Measurements from ENCODE around the gene CFAP65. TPM values are rescaled to one million over a fixed set of nuclear protein-coding genes. Genes with fewer than 3 reads are reported as not detected.
A peak's percentile ranks its signal among the peaks of the same experiment; 100 is the strongest.

CFAP65 gene
- total RNA-seq, 1 experiment from 2014 or later, result 0.34 TPM

- no peak for TF ChIP-seq CTCF (IDR thresholded peaks at IDR 0.05; ENCODE audit: insufficient read depth in 1 of 2, low read depth in 1 of 2, low read length in 1 of 2, severe bottlenecking in 1 of 2, unreplicated experiment in 1 of 2)
- POLR2A ChIA-PET, result no interaction called here
- Histone ChIP-seq H3K4me3 (ENCODE audit: low read depth, low read length) (no peak overlapping the region), H3K27me3 (replicated peaks; ENCODE audit: control insufficient read depth, insufficient read depth, low read length) (no peaks in the 10 kb centered on the region), H3K9me3 (no peaks in the 10 kb centered on the region; the same call in 1 of the 2 replicates), H3K4me1 (peaks cover 15% of the 10 kb centered on the region), H3K36me3 (ENCODE audit: control insufficient read depth, insufficient read depth, low read length) (peaks cover 2% of the 10 kb centered on the region; the same call in 1 of the 2 replicates)
- CTCF ChIA-PET, result no interaction called here
- no TSS peak for BruUV-seq (replicated peaks)
- Mint-ChIP-seq H3K27me3 (ENCODE audit: insufficient read depth, unreplicated experiment) (no peaks in the 10 kb centered on the region), H3K36me3 (ENCODE audit: insufficient read depth, unreplicated experiment) (no peaks in the 10 kb centered on the region), H3K27ac (ENCODE audit: unreplicated experiment) (no peak overlapping the region), H3K4me1 (ENCODE audit: low read depth, unreplicated experiment) (peaks cover 20% of the 10 kb centered on the region), H3K9me3 (ENCODE audit: unreplicated experiment) (no peaks in the 10 kb centered on the region), H3K4me3 (ENCODE audit: unreplicated experiment) (no peak overlapping the region)
- DNase-seq, result no peak
- intact Hi-C loops (cut with micrococcal nuclease; ENCODE audit: unreplicated experiment), result no loop called here
Measured at GRCh38 chr2:219086196-219086595, 44.9 kb upstream of the CFAP65 start.

GRCh38 chr2:219084791-219085190 lies 43.5 kb upstream of the CFAP65 start:
- Mint-ChIP-seq H3K4me3 (ENCODE audit: unreplicated experiment) (no peak overlapping the region), H3K27me3 (ENCODE audit: insufficient read depth, unreplicated experiment) (no peaks in the 10 kb centered on the region), H3K4me1 (ENCODE audit: low read depth, unreplicated experiment) (peaks cover 25% of the 10 kb centered on the region), H3K36me3 (ENCODE audit: insufficient read depth, unreplicated experiment) (no peaks in the 10 kb centered on the region), H3K9me3 (ENCODE audit: unreplicated experiment) (no peaks in the 10 kb centered on the region), H3K27ac (ENCODE audit: unreplicated experiment) (no peak overlapping the region)
- H3K4me1 ChIP-seq, result peaks cover 15% of the 10 kb centered on the region
- no TSS peak for BruUV-seq (replicated peaks)
- ChIA-PET POLR2A (no interaction called here), CTCF (no interaction called here)
- no peaks in the 10 kb centered on the region; the same call in 1 of the 2 replicates for H3K9me3 ChIP-seq
- no peak overlapping the region for H3K4me3 ChIP-seq (ENCODE audit: low read depth, low read length)
- H3K27me3 ChIP-seq (replicated peaks; ENCODE audit: control insufficient read depth, insufficient read depth, low read length), result no peaks in the 10 kb centered on the region
- intact Hi-C loops (cut with micrococcal nuclease; ENCODE audit: unreplicated experiment), result no loop called here
- H3K36me3 ChIP-seq (ENCODE audit: control insufficient read depth, insufficient read depth, low read length), result no peaks in the 10 kb centered on the region
- TF ChIP-seq CTCF (IDR thresholded peaks at IDR 0.05; ENCODE audit: insufficient read depth in 1 of 2, low read depth in 1 of 2, low read length in 1 of 2, severe bottlenecking in 1 of 2, unreplicated experiment in 1 of 2), result no peak
- DNase-seq, result no peak

GRCh38 chr2:219082332-219082958 lies 41.1 kb upstream of the CFAP65 start:
- CTCF ChIA-PET, result interaction anchor here (0.9 to 3.2 kb wide), 8 partner anchors 9 to 72 kb away, joined by 3 to 10 read pairs (median 4); no protein-coding TSS in a partner anchor
- no peaks in the 10 kb centered on the region for H3K27me3 ChIP-seq (replicated peaks; ENCODE audit: control insufficient read depth, insufficient read depth, low read length)
- no peak for TF ChIP-seq CTCF (IDR thresholded peaks at IDR 0.05; ENCODE audit: insufficient read depth in 1 of 2, low read depth in 1 of 2, low read length in 1 of 2, severe bottlenecking in 1 of 2, unreplicated experiment in 1 of 2)
- no peak overlapping the region for H3K4me3 ChIP-seq (ENCODE audit: low read depth, low read length)
- intact Hi-C loops (cut with micrococcal nuclease; ENCODE audit: unreplicated experiment), result no loop called here
- H3K4me1 Mint-ChIP-seq (ENCODE audit: low read depth, unreplicated experiment), result peaks cover 25% of the 10 kb centered on the region
- no peaks in the 10 kb centered on the region for H3K9me3 Mint-ChIP-seq (ENCODE audit: unreplicated experiment)
- H3K27ac Mint-ChIP-seq (ENCODE audit: unreplicated experiment), result peak overlapping the region; percentile 10
- no TSS peak for BruUV-seq (replicated peaks)
- no peaks in the 10 kb centered on the region for H3K36me3 Mint-ChIP-seq (ENCODE audit: insufficient read depth, unreplicated experiment)
- no peak for DNase-seq
- H3K4me1 ChIP-seq, result peaks cover 15% of the 10 kb centered on the region
- H3K4me3 Mint-ChIP-seq (ENCODE audit: unreplicated experiment), result no peak overlapping the region
- no peaks in the 10 kb centered on the region for H3K27me3 Mint-ChIP-seq (ENCODE audit: insufficient read depth, unreplicated experiment)
- POLR2A ChIA-PET, result interaction anchor here (1.0 kb wide), 1 partner anchor 50 kb away, joined by 3 read pairs; no protein-coding TSS in a partner anchor
- no peaks in the 10 kb centered on the region for H3K36me3 ChIP-seq (ENCODE audit: control insufficient read depth, insufficient read depth, low read length)
- H3K9me3 ChIP-seq, result no peaks in the 10 kb centered on the region
